D721Med (cell line): Measurements from ENCODE around the gene KIF20A.
"Not testable (repeated sequence)": the region's sequence is repeated elsewhere in the genome, so short reads cannot be mapped to it uniquely, and the experiment has no call there.

Experiments used
- DNase-seq: peaks from one replicate; pipeline ENCODE4 v3.0.0; 2011; ENCODE audit warnings: low spot score; ENCODE audit not compliant: insufficient read length
- FAIRE-seq: peaks from 2 replicates; lab custom pipeline; 2011; peaks lifted over from hg19 to GRCh38; lab: Jason Lieb, UNC
- TF ChIP-seq, protein P1 (sequence below): IDR thresholded peaks from 2 replicates; pipeline ENCODE4 v1.5.1; 2012; ENCODE audit warnings: mild to moderate bottlenecking, control low read depth; ENCODE audit not compliant: insufficient read depth; ENCODE audit errors: missing control alignments

Gene KIF20A

DNA sequence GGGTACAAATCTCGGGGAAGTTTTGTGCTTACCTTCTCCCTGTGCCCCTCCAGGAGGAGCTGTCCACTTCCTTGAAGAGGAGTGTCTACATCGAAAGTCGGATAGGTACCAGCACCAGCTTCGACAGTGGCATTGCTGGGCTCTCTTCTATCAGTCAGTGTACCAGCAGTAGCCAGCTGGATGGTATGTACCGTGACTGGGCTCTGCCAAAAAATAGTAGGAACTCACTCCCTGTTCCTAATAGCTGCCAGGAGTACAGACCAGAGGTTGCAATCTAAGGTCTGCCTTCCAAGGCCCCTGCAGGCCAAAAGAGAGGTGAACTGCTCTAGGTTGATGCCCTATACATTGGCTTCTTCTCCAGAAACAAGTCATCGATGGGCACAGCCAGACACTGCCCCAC, 3.9 kb downstream of the KIF20A start:
- no peak for FAIRE-seq
- DNase-seq, result no peak
- TF ChIP-seq, protein P1, sequence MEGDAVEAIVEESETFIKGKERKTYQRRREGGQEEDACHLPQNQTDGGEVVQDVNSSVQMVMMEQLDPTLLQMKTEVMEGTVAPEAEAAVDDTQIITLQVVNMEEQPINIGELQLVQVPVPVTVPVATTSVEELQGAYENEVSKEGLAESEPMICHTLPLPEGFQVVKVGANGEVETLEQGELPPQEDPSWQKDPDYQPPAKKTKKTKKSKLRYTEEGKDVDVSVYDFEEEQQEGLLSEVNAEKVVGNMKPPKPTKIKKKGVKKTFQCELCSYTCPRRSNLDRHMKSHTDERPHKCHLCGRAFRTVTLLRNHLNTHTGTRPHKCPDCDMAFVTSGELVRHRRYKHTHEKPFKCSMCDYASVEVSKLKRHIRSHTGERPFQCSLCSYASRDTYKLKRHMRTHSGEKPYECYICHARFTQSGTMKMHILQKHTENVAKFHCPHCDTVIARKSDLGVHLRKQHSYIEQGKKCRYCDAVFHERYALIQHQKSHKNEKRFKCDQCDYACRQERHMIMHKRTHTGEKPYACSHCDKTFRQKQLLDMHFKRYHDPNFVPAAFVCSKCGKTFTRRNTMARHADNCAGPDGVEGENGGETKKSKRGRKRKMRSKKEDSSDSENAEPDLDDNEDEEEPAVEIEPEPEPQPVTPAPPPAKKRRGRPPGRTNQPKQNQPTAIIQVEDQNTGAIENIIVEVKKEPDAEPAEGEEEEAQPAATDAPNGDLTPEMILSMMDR, result no peak

DNA sequence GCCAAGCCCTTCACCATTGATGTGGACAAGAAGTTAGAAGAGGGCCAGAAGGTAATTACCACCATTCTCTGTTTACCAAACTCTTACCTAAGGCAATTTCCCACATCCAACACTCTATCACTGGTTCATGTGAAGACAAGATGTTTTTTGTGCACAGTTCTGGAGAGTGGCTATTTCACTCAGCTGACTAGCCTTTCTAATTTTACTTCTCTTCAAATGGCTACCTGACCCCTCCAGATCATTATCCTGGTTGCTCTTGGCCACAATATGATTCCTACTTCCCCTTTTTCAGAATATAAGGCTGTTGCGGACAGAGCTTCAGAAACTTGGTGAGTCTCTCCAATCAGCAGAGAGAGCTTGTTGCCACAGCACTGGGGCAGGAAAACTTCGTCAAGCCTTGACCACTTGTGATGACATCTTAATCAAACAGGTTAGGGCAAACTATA, 7.1 kb downstream of the KIF20A start:
- FAIRE-seq, result no peak

DNA sequence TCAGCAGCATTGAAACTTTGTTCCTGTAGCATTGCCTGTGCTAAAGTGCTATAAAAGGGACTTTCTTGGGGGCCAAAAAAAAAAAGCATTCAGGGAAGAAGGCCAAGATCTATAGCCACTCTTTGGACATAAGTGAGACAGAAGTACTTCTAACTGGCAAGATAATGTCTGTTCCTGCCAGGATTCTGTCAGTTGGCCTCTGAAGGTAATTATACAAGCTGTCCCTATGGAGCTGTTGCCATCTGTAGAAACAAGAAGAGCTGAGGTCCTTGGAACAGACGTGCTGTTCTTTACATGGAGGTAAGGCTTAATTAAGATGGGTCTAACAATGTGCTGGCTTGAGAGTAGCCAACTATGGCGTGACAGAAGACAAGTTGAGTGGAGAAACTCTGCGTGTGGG, 9.7 kb downstream of the KIF20A start:
- FAIRE-seq (no peak), DNase-seq (no peak)
- TF ChIP-seq, protein P1, result no peak

More for the DNA sequence above, 7.1 kb downstream of the KIF20A start:
- DNase-seq, result no peak
- TF ChIP-seq, protein P1, result no peak

DNA sequence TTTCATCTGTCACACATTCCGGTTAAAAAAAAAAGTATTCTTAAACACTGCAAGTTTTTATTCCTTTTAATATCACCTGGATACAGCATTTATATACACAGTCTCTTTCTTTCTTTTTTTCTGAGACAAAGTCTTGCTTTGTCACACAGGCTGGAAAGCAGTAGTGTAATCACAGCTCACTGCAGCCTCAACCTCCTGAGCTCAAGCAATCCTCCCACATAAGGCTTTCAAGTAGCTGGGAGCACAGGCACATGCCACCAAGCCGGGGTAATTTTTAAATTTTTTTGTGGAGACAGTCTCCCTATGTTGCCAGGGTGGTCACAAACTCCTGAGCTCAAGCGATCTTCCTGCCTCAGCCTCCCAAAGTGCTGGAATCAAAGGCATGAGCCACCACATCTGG, 13.9 kb downstream of the KIF20A start:
- TF ChIP-seq, protein P1, result no peak
- FAIRE-seq, result no peak
- no peak for DNase-seq

- DNase-seq, FAIRE-seq: not testable (repeated sequence)
These were observed 14.9 kb downstream of the KIF20A start for GRCh38 chr5:138193859-138194258.

GRCh38 chr5:138210985-138211384, 32.1 kb downstream of the KIF20A start:
- TF ChIP-seq, protein P1, result no peak
- DNase-seq, result no peak
- FAIRE-seq, result no peak

DNA sequence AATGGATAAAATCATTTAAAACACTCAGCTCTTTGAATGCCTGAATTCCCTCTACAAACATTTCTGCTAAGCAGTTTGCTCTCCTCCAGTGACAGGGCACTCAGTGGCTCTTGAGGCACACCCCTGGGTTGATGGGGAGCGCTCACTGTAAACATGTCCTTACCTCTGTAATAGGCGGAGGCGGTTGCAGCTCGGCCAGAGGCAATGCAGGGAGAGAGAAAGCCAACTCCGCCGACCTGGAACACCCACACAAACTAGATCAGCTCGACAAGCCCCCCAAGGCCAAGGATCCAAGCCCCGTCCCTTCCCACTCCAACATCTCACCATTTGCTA, 33.9 kb downstream of the KIF20A start:
- no peak for FAIRE-seq
- TF ChIP-seq, protein P1, result no peak
- no peak for DNase-seq
